Cardiac septum (tissue), 1 donor: Measurements from ENCODE around the gene PRR14L. TPM values are rescaled to one million over a fixed set of nuclear protein-coding genes. Genes with fewer than 3 reads are reported as not detected.
"Not testable (repeated sequence)": the region's sequence is repeated elsewhere in the genome, so short reads cannot be mapped to it uniquely, and the experiment has no call there.

Experiments
- DNase-seq: peaks from one replicate; pipeline ENCODE4 v3.0.0-alpha.2; 2020; ENCODE audit warnings: low spot score
- intact Hi-C: fragments of 100-400 bp; cut with DNase I; formaldehyde crosslinking; loops from one replicate; pipeline ENCODE4 v1.14.0; 2022
- total RNA-seq: library from RNA; stranded (reverse); fragmentation: NEBNext Ultra II Directional; extraction: Animal tissue kit (Norgen Biotek cat#: 25700); gene quantifications from one replicate; pipeline ENCODE4 v1.2.1, GENCODE V29; 2021
- donor health status: DM: no; HTN: no; CAD: no.

The PRR14L gene
- total RNA-seq, 1 donor from 2014 or later, result 16.1 TPM

DNA sequence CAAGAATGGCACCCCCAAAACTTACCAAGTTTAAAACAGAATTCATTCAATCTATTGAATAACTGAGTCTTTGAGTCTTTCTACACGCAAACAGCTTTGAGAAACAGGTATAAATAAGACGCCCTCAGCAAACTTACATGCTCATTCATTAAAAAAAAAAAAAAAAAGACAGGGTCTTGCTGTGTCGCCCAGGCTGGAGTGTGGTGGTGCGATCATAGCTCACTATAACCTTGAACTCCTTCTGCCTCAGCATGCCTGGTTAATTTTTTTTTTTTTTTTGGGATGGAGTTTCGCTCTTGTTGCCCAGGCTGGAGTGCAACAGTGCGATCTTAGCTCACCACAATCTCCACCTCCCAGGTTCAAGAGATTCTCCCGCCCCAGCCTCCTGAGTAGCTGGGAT, 6.1 kb downstream of the PRR14L start:
- intact Hi-C loops, result no loop called here
- no peak for DNase-seq

DNA sequence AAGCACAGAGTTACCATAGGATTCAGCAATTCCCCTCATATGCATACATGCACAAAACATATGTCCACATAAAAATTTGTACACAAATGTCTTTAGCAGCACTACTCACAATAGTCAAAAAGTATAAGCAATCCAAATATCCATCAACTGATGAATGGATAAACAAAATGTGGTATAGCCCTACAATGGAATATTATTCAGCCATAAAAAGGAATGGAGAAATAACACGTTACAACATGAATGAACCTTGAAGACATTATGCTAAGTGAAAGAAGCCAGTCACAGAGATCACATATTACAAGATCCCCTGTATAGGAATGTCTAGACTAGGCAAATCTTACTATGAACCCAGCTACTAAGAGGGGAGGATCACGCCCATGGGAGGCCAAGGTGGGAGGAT, 7.2 kb downstream of the PRR14L start:
- no peak for DNase-seq
- intact Hi-C loops, result no loop called here

DNA sequence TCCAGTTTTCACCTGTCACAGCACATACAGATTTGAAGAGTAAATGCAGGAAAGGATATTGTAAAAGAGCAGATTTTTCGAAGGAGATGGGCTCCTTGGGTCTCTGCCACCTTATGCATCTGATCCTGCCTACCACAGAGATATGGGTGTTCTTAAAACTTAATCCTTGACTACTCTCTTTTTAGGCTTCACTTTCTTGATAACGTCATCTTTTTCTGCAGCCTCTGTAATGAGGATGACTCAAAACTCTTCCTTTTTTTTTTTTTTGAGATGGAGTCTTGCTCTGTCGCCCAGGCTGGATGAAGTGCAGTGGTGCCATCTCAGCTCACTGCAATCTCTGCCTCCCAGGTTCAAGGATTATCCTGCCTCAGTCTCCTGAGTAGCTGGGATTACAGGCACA, 7.8 kb downstream of the PRR14L start:
- intact Hi-C loops, result no loop called here
- DNase-seq, result no peak

DNA sequence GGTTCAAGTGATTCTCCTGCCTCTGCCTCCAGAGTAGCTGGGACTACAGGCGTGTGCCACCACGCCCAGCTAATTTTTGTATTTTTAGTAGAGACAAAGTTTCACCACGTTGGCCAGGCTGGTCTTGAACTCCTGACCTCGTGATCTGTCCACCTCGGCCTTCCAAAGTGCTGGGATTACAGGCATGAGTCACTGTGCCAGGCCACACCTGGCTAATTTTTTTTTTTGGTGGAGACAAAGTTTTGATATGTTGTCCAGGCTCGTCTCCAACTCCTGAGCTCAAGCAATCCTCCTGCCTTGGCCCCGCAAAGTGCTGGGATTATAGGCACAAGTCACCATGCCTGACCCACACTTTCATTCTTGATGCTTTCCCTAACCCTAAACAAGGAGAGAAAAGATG, 9.6 kb downstream of the PRR14L start:
- intact Hi-C loops, DNase-seq: not testable (repeated sequence)

DNA sequence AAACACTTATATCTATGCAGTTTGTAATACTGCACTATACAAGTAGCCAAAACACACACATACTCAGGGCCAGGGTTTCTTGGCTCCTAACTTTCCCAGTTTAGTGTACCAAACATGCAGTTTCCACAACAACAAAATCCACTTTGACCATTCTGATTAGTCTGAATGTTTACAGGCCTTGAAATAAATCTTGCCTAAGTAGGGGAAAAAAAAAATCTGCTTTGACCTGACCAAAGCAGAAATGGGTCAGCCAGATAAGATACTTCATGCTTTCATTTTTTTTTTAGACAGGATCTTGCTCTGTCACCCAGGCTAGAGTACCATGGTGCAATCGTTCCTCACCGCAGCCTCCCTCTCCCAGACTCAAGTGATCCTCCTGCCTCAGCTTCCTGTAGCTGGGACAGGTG, 10.1 kb downstream of the PRR14L start:
- intact Hi-C loops, result no loop called here
- no peak for DNase-seq

DNA sequence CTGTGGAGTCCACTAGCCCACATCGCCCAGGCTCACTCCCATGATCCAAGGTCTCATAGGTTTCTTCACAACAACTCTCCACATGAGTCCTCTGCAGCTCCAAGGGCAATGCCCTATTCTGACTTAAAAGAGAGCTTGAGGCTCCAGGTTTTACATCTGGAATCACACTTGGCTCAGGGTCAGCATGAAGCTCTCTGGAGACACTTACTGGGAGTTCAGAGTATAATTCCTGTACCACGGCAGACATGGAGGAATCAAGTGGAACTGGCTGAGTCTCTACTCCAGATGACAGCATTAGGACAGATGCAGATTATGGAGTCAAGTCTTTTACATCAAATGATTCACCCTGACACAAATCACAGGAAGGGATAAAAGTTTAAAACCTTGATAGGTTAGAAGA, 11.4 kb downstream of the PRR14L start:
- intact Hi-C loops, result no loop called here
- no peak for DNase-seq

DNA sequence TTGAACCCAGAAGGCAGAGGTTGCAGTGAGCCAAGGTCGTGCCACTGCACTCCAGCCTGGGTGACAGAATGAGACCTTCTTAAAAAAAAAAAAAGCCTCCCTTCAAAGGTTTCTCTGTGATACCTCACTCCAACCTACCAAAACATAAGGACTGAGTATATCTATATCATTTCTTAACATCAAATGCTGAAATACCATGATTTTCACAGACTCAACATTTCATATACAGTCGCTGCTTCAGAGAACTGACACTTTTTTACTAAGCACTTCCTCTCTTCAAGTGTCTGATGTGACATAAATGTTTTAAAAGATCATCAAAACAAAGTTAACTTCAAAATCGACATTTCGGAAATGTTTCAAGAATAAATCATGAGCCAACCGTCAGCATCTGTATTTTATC, 12.0 kb downstream of the PRR14L start:
- intact Hi-C loops, result no loop called here
- DNase-seq, result no peak

DNA sequence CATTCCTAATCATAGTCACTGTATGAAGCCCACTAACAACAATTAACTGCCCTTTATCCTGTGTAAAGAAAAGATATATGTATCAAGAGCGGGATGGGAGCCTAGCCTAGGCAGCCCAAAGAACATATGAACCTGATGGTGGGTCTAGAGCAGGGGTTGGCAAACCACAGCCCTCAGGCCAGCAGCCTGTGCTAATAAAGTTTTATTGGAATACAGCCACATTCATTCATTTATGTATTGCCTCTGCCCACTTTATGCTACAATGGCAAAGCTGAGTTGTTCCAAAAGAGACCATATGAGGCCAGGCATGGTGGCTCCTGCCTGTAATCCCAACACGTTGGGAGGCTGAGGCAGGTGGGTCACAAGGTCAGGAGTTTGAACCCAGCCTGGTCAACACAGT, 13.5 kb downstream of the PRR14L start:
- DNase-seq, result no peak
- intact Hi-C loops, result no loop called here

DNA sequence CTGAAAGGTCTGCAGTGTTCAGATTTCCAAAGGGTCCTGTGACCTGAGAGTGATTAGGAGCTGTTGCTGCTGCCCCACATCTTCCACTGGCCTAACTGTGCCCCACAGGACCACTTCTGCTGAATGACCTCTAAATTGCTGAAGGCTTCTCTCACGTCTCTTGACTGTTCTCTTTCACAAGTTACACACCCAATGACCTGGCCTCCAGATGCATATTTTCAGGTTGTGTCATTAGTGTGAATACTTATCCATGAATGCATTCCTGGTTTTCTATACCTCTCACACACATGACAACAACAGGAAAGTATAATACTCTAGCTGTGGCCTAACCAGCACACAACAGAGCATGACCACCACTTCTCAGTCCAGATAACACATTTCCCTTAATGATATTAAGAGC, 15.4 kb downstream of the PRR14L start:
- intact Hi-C loops, result no loop called here
- no peak for DNase-seq

DNA sequence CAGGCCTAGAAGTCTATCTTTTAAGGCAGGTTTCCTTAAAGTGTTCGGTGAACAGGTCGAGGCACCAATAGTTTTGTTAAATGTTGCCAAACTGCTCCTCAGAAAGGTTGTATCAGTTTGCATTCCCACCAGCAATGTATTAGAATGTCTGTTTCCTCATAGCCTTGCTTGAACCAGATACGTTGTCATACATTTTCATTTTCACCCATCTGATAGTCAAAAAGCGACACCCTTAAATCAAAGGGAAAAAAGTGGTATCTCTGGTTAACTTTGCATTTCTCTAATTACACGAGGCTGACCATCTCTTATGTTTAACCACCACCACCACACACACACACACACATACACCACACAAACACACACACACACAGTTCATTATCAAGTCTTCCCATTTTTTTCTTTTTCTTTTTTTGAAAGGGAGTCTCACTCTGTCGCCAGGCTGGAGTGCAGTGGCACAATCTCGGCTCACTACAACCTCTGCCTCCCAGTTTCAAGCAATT, 16.3 kb downstream of the PRR14L start:
- DNase-seq, result no peak
- intact Hi-C loops, result no loop called here

DNA sequence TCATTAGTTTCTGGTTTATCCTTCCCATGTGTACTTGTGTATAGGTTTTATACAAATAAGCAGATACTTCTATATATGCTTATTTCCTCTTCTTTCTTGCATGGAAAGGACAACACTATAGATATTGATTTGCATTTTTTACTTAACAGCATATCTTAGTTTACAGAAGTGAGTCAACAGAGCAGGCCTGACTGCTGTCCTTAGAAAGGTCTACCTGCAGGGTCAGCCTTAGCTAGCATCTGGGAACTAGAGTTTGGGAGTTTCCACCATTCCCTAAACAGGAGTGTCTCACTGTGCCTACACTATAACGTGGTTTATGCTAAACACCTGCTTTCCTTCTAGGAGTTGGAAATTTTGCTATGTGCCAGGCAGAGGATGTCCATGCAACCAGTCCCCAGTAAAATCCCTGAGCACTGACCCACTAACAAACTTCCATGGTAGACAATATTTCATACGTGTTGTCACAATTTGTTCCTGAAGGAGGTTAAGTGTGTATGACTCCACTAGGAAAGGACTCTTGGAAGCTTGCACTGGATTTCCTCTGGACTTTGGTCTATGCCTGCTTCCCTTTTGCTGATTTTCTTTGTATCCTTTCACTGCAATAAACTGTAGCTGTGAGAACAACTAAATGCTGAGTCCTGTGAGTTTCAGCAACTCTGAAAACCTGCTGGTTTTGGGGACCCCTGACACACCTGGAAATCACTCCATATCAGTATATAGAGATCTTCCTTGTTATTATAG, 17.7 kb downstream of the PRR14L start:
- DNase-seq, result no peak
- intact Hi-C loops, result no loop called here

DNA sequence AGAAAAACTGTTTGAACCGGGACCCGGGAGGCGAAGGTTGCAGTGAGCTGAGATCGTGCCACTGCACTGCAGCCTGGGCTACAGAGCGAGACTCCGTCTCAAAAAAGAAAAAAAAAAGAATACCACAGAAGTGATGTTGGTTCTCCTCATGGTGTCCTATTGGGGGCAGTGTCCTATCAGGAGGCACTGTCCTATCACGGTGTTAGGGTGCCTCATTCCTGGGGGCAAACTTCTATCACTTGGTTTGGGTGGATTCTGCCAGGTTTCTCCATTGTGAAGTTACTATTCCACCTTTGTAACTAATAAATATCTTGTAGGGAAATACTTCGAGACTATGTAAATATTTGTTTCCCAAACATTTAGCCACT, 19.6 kb downstream of the PRR14L start:
- intact Hi-C loops, result no loop called here
- DNase-seq, result no peak

DNA sequence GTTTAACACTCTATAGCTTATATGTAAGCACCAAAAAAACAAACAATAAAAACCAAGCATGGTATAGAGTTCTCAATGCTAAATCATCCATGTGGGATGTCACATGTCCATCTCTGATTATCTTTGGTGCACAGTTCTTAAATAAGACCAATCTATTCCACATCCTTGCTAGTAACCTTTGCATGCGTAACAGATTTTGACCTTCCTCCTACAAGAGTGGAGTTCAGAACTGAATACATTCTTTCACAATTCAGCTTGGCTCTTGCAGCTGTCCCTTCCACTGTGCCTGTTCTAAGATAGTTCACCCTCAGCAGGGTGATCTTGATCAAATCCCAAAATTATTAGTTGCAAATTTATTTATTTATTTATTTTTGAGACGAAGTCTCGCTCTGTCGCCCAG, 21.1 kb downstream of the PRR14L start:
- intact Hi-C loops, result no loop called here
- no peak for DNase-seq

DNA sequence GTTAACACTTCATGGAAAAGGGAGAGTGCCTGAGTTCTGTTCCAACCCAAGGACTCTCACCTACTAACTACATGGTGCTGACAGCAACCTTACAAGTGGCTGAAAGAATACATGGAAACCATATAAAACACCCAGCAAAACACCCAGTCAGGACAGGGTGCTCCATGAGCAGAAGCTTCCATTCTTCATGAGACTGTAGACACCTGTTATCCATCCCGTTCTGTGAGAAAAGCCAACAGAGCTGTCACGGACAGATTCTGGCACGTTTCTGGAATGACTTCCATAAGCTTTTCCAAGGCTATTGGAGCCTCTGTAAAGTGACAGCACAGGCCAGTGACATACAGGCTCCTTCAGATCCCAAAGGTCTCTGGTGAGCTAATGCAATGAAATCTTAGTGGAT, 23.2 kb downstream of the PRR14L start:
- no peak for DNase-seq
- intact Hi-C loops, result no loop called here

DNA sequence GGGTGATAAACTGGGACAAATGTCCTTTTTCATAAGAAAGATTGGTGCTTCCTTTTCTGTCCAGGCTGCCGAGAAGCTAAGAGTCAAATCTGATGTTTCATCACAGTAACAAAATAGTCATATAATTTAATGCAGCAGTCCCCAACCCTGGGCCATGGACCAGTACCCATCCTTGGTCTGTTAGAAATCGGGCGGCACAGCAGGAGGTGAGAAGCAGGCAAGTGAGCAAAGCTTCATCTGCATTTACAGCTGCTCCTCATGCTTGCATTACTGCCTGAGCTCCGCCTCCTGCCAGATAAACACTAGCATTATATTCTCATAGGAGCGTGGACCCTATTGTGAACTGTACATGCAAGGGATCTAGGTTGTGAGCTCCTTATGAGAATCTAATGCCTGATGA, 26.2 kb downstream of the PRR14L start:
- no peak for DNase-seq
- intact Hi-C loops, result no loop called here

DNA sequence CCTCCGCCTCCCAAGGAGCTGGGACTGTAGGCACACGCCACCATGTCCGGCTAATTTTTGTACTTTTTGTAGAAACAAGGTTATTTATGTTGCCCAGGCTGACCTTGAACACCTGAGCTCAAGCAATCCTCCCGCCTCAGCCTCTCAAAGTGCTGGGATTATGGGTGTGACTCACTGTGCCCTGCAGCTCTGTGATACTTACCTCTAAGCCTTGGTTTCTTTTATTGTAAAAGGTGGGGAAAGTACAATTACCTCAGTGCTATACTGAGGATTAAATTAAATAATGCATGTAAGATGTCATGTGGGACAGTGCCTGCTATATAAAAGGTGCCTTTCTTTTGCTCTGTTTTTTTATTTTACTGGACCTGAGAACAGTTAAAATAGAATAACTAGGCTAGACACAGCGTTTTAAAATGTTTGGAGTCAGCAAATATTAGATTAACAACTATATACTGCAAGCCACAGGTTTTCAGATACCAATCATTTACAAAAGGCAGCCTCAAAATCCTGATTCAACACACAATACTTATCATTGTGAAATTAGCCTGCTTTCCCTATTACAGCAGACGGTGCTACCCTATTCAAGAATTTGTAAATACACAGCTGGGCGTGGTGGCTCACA, 30.0 kb downstream of the PRR14L start:
- DNase-seq, result no peak
- intact Hi-C loops, result no loop called here

DNA sequence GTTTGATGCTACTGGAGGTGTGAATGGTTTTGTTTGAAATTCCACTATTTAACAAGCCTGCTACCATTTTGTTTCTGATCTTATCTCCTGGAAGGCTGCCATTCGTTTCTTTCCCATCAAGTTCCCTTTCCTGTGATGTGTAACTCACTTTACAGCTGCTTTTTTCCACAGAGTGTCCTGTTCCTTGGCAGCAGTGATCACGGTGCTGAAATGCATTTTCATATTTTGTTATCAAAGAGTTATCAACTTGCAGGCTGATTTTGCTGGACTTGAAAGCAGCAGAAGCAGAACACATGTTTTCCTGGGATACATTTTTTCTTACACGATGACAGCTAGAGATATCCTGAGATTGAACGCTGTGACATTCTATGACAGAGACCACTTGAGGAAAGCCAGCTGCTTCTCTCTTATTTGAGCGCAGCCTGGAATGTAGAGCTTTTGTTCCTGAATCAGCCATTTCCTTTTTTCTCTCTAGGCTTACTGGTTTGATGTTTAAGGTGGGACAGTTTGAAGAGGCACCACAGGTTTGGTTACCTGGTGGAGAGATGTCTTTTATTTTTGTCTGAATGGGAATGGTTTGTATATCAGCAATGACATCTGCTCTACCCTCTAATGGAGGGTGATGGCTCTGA, 34.7 kb downstream of the PRR14L start:
- DNase-seq, result no peak
- intact Hi-C loops, result no loop called here

DNA sequence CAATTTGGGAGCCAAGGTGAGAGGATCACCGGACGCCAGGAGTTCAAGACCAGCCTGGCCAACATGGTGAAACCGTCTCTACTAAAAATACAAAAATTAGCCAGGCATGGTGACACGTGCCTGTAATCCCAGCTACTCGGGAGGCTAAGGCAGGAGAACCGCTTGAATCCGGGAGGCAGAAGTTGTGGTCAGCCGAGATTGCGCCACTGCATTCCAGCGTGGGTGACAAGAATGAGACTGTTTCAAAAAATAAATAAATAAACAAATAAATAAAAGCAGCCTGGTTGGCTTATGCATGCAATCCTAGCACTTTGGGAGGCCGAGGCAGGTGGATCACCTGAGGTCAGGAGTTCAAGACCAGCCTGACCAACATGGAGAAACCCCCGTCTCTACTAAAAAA, 38.7 kb downstream of the PRR14L start:
- DNase-seq, intact Hi-C loops: not testable (repeated sequence)

DNA sequence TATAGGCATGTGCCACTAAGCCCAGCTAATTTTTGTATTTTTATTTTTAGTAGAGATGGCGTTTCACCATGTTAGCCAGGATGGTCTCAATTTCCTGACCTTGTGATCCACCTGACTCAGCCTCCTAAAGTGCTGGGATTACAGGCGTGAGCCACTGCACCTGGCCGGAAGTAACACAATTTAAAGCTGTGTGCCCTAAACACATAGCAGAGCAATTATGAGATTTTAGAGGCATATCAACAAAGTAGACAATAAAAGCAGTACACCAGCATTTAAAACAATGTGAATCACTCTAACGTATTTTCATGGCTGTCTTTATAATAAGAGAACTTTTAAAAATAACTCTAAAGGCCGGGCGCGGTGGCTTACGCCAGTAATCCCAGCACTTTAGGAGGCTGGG, 42.4 kb downstream of the PRR14L start:
- intact Hi-C loops, result no loop called here
- DNase-seq, result no peak

DNA sequence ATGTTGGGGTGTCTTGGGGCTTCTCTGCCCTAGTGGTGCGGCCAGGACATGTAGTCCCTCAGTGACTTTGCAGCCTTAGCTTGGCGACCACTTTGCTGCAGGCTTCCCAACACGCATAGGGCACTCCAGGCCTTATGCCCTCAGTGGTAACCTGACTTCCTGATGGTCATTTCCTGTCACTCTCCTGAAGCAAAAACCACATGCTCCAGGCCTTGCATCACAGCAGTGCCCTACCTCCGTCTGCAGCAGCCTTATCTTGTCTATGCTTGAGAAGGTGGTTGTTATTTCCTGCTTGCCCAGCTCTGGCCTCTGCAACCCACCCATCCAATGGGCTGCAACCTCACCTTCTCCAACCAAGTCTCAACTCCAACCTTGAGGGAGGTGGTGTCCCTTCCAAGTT, 54.5 kb downstream of the PRR14L start:
- intact Hi-C loops, result no loop called here
- no peak for DNase-seq

DNA sequence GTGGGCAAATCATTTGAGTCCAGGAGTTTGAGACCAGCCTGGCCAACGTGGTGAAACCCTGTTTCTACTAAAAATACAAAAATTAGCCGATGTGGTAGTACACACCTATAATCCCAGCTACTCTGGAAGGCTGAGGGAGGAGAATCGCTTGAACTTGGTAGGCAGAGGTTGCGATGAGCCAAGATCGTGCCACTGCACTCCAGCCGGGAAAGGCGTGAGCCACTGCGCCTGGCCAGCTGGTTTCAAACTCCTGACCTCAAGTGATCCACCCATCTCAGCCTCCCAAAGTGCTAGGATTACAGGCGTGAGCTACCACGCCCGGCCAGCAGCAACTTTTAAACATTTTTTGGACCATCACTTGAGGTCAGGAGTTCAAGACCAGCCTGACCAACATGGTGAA, 55.9 kb downstream of the PRR14L start:
- intact Hi-C loops, DNase-seq: not testable (repeated sequence)
